A673 (cell line): Measurements from ENCODE around the gene ARID5B.

Experiments
- CTCF ChIP-seq: fragments of 300-800, 200-600 bp; sonication (generic); conservative IDR thresholded peaks from 2 replicates; pipeline ENCODE4 v1.5.1; 2017; ENCODE audit warnings: low read depth, mild to moderate bottlenecking, antibody characterized with exemption, low read length, moderate library complexity, mixed read lengths
- EZH2 ChIP-seq: fragments of 200-600 bp; sonication (generic); IDR thresholded peaks from 2 replicates; pipeline ENCODE4 v1.6.1; 2017; ENCODE audit warnings: borderline replicate concordance, low read depth, mild to moderate bottlenecking, mixed read lengths, antibody characterized with exemption, low read length; ENCODE audit not compliant: poor library complexity, severe bottlenecking

- TF ChIP-seq CTCF = no peak
- TF ChIP-seq EZH2 = no peak
Observed at GRCh38 chr10:62106929-62107519, 205.5 kb downstream of the ARID5B start.
